ENCODE results near the gene NSMCE1. TPM values are rescaled to one million over a fixed set of nuclear protein-coding genes. Genes with fewer than 3 reads are reported as not detected.

NSMCE1 gene
- total RNA-seq, 1 experiment from 2014 or later: 37.0 TPM

- TF ChIP-seq, protein P1, sequence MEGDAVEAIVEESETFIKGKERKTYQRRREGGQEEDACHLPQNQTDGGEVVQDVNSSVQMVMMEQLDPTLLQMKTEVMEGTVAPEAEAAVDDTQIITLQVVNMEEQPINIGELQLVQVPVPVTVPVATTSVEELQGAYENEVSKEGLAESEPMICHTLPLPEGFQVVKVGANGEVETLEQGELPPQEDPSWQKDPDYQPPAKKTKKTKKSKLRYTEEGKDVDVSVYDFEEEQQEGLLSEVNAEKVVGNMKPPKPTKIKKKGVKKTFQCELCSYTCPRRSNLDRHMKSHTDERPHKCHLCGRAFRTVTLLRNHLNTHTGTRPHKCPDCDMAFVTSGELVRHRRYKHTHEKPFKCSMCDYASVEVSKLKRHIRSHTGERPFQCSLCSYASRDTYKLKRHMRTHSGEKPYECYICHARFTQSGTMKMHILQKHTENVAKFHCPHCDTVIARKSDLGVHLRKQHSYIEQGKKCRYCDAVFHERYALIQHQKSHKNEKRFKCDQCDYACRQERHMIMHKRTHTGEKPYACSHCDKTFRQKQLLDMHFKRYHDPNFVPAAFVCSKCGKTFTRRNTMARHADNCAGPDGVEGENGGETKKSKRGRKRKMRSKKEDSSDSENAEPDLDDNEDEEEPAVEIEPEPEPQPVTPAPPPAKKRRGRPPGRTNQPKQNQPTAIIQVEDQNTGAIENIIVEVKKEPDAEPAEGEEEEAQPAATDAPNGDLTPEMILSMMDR (IDR thresholded peaks at IDR 0.05; ENCODE audit: insufficient read depth in 1 of 2, low read depth in 1 of 2, low read length in 1 of 2, severe bottlenecking in 1 of 2, unreplicated experiment in 1 of 2): no peak
- POLR2A ChIA-PET: no interaction called here
- Histone ChIP-seq H3K4me1 (no peaks in the 10 kb centered on the region), H3K27me3 (replicated peaks; ENCODE audit: control insufficient read depth, insufficient read depth, low read length) (no peaks in the 10 kb centered on the region), H3K36me3 (ENCODE audit: control insufficient read depth, insufficient read depth, low read length) (no peaks in the 10 kb centered on the region), H3K4me3 (ENCODE audit: low read depth, low read length) (no peak overlapping the region), H3K9me3 (no peaks in the 10 kb centered on the region)
- intact Hi-C loops (cut with micrococcal nuclease; ENCODE audit: unreplicated experiment): no loop called here
- Mint-ChIP-seq H3K4me1 (ENCODE audit: low read depth, unreplicated experiment) (peaks cover 6% of the 10 kb centered on the region), H3K36me3 (ENCODE audit: insufficient read depth, unreplicated experiment) (no peaks in the 10 kb centered on the region), H3K9me3 (ENCODE audit: unreplicated experiment) (no peaks in the 10 kb centered on the region), H3K27ac (ENCODE audit: unreplicated experiment) (no peak overlapping the region), H3K27me3 (ENCODE audit: insufficient read depth, unreplicated experiment) (no peaks in the 10 kb centered on the region), H3K4me3 (ENCODE audit: unreplicated experiment) (no peak overlapping the region)
- no TSS peak for BruUV-seq (replicated peaks)
- CTCF ChIA-PET: interaction anchor here (1.0 kb wide), 1 partner anchor 13 kb away, joined by 3 read pairs; no protein-coding TSS in a partner anchor
- no peak for DNase-seq
These were observed 18.7 kb upstream of the NSMCE1 start for GRCh38 chr16:27287051-27287811.

GRCh38 chr16:27286451-27286850, 17.9 kb upstream of the NSMCE1 start:
- Histone ChIP-seq H3K36me3 (ENCODE audit: control insufficient read depth, insufficient read depth, low read length) (no peaks in the 10 kb centered on the region), H3K4me1 (no peaks in the 10 kb centered on the region), H3K9me3 (no peaks in the 10 kb centered on the region), H3K27me3 (replicated peaks; ENCODE audit: control insufficient read depth, insufficient read depth, low read length) (no peaks in the 10 kb centered on the region), H3K4me3 (ENCODE audit: low read depth, low read length) (no peak overlapping the region)
- POLR2A ChIA-PET: no interaction called here
- CTCF ChIA-PET: interaction anchor here (1.0 kb wide), 1 partner anchor 13 kb away, joined by 3 read pairs; no protein-coding TSS in a partner anchor
- no peaks in the 10 kb centered on the region for H3K36me3 Mint-ChIP-seq (ENCODE audit: insufficient read depth, unreplicated experiment)
- no peak for DNase-seq
- H3K4me3 Mint-ChIP-seq (ENCODE audit: unreplicated experiment): no peak overlapping the region
- intact Hi-C loops (cut with micrococcal nuclease; ENCODE audit: unreplicated experiment): no loop called here
- H3K27ac Mint-ChIP-seq (ENCODE audit: unreplicated experiment): no peak overlapping the region
- BruUV-seq (replicated peaks): no TSS peak
- H3K27me3 Mint-ChIP-seq (ENCODE audit: insufficient read depth, unreplicated experiment): no peaks in the 10 kb centered on the region
- no peaks in the 10 kb centered on the region for H3K9me3 Mint-ChIP-seq (ENCODE audit: unreplicated experiment)
- TF ChIP-seq, protein P1 (IDR thresholded peaks at IDR 0.05; ENCODE audit: insufficient read depth in 1 of 2, low read depth in 1 of 2, low read length in 1 of 2, severe bottlenecking in 1 of 2, unreplicated experiment in 1 of 2): no peak
- peaks cover 10% of the 10 kb centered on the region for H3K4me1 Mint-ChIP-seq (ENCODE audit: low read depth, unreplicated experiment)

- Mint-ChIP-seq H3K4me3 (ENCODE audit: unreplicated experiment) (no peak overlapping the region), H3K27me3 (ENCODE audit: insufficient read depth, unreplicated experiment) (no peaks in the 10 kb centered on the region), H3K27ac (ENCODE audit: unreplicated experiment) (no peak overlapping the region), H3K4me1 (ENCODE audit: low read depth, unreplicated experiment) (peaks cover 15% of the 10 kb centered on the region), H3K36me3 (ENCODE audit: insufficient read depth, unreplicated experiment) (no peaks in the 10 kb centered on the region), H3K9me3 (ENCODE audit: unreplicated experiment) (no peaks in the 10 kb centered on the region)
- H3K4me3 ChIP-seq (ENCODE audit: low read depth, low read length): no peak overlapping the region
- BruUV-seq (replicated peaks): no TSS peak
- no peaks in the 10 kb centered on the region for H3K9me3 ChIP-seq
- POLR2A ChIA-PET: interaction anchor here (0.7 kb wide), 1 partner anchor 705 kb away, joined by 7 read pairs; no protein-coding TSS in a partner anchor
- no peak for DNase-seq
- no peaks in the 10 kb centered on the region for H3K4me1 ChIP-seq
- TF ChIP-seq, protein P1 (IDR thresholded peaks at IDR 0.05; ENCODE audit: insufficient read depth in 1 of 2, low read depth in 1 of 2, low read length in 1 of 2, severe bottlenecking in 1 of 2, unreplicated experiment in 1 of 2): no peak
- H3K36me3 ChIP-seq (ENCODE audit: control insufficient read depth, insufficient read depth, low read length): no peaks in the 10 kb centered on the region
- intact Hi-C loops (cut with micrococcal nuclease; ENCODE audit: unreplicated experiment): no loop called here
- CTCF ChIA-PET: no interaction called here
- H3K27me3 ChIP-seq (replicated peaks; ENCODE audit: control insufficient read depth, insufficient read depth, low read length): no peaks in the 10 kb centered on the region
These were observed 17.2 kb upstream of the NSMCE1 start for GRCh38 chr16:27285676-27286196.

All from Caco-2 (cell line).